AG08395 (cell line): ENCODE measurements around the gene MYOZ2.
"Not testable (repeated sequence)": the region's sequence is repeated elsewhere in the genome, so short reads cannot be mapped to it uniquely, and the experiment has no call there.

Experiments used
- DNase-seq: peaks from one replicate; pipeline ENCODE4 v3.0.0; 2012; ENCODE audit warnings: mixed read lengths, low spot score

The MYOZ2 gene

DNA sequence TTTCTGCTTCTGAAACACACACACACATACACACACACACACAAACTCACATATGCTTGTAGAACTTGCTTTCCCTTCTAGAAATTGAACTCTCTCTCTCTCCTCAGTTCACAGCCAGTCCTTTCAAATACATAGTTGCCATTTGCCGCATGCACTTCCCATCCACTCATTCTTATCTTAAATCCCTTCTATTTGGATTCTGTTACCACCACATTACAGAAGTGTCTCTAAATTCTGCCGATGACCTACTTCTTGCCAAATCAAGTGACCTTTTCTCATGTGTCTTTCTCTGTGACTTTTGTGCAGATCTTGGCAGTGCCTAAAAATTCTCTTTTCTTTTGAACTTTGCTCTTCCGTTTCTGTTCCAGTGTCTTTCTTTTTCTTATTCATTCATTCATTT is 7.5 kb upstream of the MYOZ2 start:
- DNase-seq, result no peak

DNA sequence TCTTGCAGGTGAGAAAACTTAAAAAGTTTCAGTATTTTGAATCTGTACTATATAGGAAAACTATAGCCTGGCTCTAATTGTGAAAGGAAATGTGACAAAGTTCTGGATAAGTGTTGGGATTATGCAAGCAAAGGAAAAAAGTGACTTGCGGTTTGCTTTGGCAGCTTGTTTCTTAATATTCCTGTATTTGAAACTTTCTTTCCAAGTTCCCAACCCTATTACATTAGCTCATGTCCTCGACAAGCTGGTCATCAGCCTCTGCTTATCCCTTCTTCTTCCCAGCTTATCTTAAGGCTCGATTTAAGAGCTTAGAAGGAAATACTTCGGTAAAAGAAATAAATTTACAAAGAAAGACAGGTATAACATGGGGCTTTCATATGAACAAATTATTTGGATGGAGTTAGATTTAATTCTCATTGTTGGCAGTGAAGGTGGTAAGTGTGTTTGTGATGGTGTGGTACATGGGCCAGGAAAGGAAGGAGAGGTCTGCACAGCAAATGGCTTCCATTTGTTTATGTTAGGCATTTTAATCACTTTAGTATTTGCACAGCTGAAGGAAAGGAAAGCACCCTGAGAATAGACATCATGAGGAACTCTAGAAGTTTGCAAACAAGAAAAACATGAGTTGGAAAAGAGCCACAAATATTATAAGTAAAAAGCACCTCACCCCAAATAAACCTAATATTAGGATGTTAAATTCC is 5.1 kb upstream of the MYOZ2 start:
- peak; percentile 54 for DNase-seq

GRCh38 chr4:119131164-119131563 is 4.5 kb upstream of the MYOZ2 start:
- DNase-seq, result no peak

GRCh38 chr4:119132306-119132705 is 3.3 kb upstream of the MYOZ2 start:
- DNase-seq, result peak; percentile 54

DNA sequence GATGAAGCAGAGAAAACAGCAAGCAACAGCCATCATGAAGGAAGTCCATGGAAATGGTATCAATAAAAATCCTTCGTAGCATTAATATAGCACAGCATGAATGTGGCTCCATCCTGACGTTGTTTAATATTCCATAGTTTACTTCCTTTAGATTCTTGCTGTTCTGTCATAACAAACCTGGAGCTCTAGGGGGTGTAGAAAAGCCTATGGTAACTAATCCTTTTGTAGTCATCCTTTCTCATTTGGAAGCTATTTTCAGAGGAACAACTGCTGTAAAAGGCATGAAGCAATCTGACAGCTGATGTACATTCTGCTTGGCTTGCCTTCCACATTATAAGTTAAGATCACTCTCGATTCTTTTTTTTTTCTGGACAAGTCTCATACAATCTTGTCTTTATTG is 914 bp downstream of the MYOZ2 start:
- no peak for DNase-seq

GRCh38 chr4:119138046-119138445 is 2.4 kb downstream of the MYOZ2 start:
- DNase-seq, result no peak

GRCh38 chr4:119139311-119139710 is 3.7 kb downstream of the MYOZ2 start:
- DNase-seq, result no peak

DNA sequence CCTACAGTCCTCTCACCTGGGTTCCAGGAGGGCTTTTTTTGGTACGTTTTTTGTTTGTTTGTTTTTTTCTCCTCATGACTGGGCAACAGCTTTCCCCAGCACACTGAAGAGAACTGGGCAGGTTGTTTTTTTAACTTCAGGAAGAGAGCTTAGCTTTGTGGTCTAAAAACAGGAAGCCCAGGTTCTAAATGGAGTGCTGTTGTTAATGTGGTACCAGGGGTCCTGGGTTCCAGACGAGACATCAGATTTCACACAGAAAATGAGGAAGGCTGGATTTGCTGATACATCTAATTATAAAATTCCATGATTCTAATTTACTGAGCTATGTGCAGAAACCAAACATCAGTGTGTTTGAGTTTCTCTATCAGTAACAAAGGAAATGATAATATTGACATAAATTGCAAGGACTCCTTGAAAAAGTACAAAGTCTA is 4.2 kb downstream of the MYOZ2 start:
- DNase-seq, result no peak

GRCh38 chr4:119141283-119141682 is 5.7 kb downstream of the MYOZ2 start:
- DNase-seq, result not testable (repeated sequence)

DNA sequence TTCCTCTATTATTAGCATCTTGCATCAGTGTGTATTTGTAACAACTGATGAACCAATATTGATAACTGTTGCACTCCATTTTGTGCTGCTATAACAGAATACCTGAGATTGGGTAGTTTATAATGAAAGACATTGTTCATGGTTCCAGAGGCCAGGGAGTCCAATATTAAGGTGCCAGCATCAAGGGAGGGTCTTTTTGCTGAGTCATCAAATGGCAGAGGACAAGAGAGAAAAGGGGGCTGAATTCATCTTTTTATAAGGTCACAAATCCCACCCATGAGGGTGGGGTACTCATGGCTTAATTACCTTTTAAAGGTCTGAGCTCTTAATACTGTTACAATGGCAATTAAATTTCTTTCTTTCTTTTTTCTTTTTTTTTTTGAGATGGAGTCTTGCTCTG is 7.2 kb downstream of the MYOZ2 start:
- no peak for DNase-seq

GRCh38 chr4:119143341-119143740 is 7.7 kb downstream of the MYOZ2 start:
- not testable (repeated sequence) for DNase-seq

- no peak for DNase-seq
Observed at GRCh38 chr4:119149110-119149509, 13.5 kb downstream of the MYOZ2 start.

GRCh38 chr4:119151161-119151560 is 15.5 kb downstream of the MYOZ2 start:
- no peak for DNase-seq

GRCh38 chr4:119152741-119153140 is 17.1 kb downstream of the MYOZ2 start:
- no peak for DNase-seq

DNA sequence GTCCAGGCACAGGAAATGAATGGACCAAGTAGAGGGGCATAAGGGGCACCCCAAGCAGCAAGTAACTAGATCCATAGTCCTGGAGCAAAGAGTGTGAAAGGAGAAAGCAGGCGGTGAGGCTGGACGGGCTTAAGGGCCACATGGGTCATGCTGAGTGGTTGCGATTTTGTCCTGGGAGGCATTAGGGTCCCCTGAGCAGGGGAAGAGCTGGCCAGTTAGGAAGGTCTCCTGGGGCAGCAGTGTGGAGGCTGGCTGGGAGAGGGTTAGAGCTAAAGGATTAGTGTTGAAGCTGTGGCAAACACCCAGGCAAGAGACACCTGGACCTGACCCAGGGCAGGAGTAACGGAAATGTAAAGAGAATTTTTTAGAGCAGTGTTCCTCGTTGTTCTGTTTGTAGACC is 26.5 kb downstream of the MYOZ2 start:
- DNase-seq, result no peak

DNA sequence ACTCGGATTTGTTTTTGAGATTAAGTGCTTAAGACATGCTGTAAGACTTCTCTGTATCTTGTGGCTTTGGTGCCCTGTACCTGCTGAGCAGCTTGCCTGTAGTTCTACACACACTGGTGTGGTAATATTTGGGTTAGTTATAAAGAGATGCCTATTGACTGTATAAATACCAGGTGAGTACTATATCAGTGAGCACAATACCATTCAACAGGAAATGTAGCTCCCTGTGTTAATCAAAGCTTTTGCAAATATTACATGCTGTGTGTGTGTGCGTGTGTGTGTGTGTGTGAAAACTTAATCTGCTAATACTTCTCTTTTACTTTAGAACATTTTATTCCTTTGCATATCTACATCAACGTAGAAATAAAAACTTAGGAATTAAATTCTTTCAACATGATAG is 30.1 kb downstream of the MYOZ2 start:
- DNase-seq, result no peak

- DNase-seq, result no peak
Observed at GRCh38 chr4:119170195-119170594, 34.6 kb downstream of the MYOZ2 start.

GRCh38 chr4:119172223-119172622 is 36.6 kb downstream of the MYOZ2 start:
- DNase-seq, result no peak

DNA sequence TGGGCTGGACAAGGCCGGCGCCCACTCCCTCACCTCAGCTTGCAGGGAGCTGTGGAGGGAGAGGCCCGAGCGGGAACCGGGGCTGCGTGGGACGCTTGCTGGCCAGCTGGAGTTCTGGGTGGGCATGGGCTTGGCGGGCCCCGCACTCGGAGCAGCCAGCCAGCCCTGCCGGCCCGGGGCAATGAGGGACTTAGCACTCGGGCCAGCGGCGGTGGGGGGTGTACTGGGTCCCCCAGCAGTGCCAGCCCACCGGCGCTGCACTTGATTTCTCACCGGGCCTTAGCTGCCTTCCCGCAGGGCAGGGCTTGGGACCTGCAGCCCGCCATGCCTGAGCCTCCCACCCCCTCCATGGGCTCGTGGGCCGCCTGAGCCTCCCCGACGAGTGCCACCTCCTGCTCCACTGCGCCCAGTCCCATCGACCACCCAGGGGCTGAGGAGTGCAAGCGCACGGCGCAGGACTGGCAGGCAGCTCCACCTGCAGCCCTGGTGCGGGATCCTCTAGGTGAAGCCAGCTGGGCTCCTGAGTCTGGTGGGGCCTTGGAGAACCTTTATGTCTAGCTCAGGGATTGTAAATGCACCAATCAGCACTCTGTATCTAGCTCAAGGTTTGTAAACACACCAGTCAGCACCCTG is 38.2 kb downstream of the MYOZ2 start:
- DNase-seq, result not testable (repeated sequence)

GRCh38 chr4:119179011-119179410 is 43.4 kb downstream of the MYOZ2 start:
- DNase-seq, result no peak

- no peak for DNase-seq
Observed at GRCh38 chr4:119184128-119184527, 48.5 kb downstream of the MYOZ2 start.

DNA sequence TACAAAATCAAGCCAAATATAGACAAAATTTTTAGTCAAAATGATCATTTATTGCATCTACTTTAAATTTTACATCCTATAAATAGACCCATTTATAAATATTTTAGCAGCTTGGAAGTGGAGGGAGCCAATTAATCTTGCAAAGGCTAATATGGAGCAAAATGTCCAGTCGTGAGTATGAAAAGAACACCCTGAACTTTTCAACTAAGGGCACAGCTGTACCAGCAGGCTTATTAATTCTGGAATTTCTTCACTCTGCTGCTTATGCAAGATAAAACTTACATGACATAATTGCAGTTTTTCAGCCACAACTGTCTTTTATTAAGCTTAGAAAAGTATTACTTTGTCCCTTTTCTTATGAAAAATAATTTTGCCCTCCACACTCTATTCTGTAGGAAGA is 54.0 kb downstream of the MYOZ2 start:
- DNase-seq, result no peak

- no peak for DNase-seq
Observed at GRCh38 chr4:119190354-119190753, 54.7 kb downstream of the MYOZ2 start.

DNA sequence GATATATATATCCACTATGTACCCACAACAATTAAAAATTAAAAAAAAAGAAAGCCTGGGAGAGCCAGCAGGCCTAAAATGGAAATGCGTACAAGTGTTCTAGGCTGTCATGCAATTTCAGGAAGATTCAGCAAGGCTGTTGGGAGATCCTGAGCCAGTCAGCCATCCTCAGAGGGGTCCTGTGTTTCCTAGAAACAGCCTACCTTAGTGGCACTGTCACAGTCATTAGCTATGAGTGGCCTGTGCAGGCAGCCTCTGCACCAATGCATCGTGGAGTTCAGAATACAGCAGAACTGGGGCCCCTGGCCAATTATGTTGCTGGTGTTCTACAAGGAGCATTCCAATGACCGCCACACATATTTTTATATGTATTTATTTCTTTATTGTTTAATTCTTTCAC is 55.9 kb downstream of the MYOZ2 start:
- DNase-seq, result no peak
